ENCODE data around the gene JPH3.

DNA sequence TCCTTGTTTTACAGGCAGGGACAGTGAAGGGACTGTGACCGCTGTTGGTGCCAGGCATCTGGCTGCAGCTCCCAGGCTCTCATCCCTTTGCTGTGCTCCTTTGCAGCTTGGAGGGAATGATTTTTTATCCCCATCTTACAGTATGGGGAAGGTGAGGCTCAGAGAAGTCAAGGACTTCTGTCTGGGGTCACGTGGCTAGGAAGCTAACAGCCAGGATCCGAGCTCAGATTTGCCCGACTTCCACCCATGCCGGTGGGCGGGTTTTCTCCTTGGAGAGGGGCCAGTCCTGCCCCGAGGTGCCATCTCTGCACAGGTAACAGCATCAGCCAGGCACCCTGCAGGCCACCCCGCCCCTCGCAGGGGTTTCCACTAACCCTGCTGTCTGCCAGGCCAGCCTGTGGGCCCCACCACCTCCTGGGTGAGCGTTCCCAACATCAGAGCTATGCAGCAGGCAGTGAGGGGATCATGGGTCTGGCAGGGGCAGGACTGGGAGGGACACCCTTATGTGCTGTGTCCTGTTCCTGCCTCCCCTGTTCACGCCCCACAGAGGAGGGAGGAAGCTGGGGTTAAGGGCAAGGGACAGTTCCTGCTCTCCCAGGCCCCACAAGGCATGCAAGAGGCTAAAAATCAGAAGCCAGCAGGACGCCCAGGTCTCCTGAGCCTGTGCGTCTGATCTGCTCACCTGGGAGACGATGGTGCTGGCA, 25.4 kb downstream of the JPH3 start:
- TF ChIP-seq, protein P1, sequence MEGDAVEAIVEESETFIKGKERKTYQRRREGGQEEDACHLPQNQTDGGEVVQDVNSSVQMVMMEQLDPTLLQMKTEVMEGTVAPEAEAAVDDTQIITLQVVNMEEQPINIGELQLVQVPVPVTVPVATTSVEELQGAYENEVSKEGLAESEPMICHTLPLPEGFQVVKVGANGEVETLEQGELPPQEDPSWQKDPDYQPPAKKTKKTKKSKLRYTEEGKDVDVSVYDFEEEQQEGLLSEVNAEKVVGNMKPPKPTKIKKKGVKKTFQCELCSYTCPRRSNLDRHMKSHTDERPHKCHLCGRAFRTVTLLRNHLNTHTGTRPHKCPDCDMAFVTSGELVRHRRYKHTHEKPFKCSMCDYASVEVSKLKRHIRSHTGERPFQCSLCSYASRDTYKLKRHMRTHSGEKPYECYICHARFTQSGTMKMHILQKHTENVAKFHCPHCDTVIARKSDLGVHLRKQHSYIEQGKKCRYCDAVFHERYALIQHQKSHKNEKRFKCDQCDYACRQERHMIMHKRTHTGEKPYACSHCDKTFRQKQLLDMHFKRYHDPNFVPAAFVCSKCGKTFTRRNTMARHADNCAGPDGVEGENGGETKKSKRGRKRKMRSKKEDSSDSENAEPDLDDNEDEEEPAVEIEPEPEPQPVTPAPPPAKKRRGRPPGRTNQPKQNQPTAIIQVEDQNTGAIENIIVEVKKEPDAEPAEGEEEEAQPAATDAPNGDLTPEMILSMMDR (IDR thresholded peaks at IDR 0.05) = no peak
- TF ChIP-seq POLR2AphosphoS5 (IDR thresholded peaks at IDR 0.05) = no peak
- no peak for TF ChIP-seq POLR2A (IDR thresholded peaks at IDR 0.05)
- TF ChIP-seq EP300 (IDR thresholded peaks at IDR 0.05) = no peak

Data from sigmoid colon (tissue), 4 donors.